ENCODE results near the gene SIRPG.

The SIRPG gene

DNA sequence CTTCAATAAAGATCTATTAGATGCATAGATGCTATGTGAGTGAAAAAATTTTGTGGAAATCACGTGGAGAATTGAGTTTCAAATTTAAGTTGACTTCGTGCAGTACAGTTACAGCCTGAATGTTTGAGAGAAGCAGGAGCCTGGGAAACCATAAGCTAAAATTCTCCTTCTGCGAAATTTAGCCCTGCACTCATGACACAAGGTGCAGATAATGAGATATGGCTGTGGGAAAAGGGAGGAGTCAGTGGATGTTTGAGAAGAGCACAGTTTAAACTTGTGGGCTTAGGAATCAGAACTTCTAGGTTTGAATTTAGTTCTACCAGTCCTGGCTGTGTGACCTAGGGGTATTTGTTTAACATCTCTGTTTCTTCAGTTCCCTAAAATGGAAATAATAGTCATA is 32.1 kb upstream of the SIRPG start:
- TF ChIP-seq SIN3A (IDR thresholded peaks at IDR 0.05; ENCODE audit: borderline replicate concordance, insufficient read depth, low read length) (no peak), FOXP2 (optimal IDR thresholded peaks at IDR 0.05; ENCODE audit: borderline replicate concordance, extremely low read depth, extremely low read length, insufficient read depth) (no peak), POLR2AphosphoS5 (IDR thresholded peaks at IDR 0.05; ENCODE audit: low read depth, low read length) (no peak), TAF1 (IDR thresholded peaks at IDR 0.05; ENCODE audit: borderline replicate concordance, insufficient read depth, low read length) (no peak)
- TF ChIP-seq, protein P1, sequence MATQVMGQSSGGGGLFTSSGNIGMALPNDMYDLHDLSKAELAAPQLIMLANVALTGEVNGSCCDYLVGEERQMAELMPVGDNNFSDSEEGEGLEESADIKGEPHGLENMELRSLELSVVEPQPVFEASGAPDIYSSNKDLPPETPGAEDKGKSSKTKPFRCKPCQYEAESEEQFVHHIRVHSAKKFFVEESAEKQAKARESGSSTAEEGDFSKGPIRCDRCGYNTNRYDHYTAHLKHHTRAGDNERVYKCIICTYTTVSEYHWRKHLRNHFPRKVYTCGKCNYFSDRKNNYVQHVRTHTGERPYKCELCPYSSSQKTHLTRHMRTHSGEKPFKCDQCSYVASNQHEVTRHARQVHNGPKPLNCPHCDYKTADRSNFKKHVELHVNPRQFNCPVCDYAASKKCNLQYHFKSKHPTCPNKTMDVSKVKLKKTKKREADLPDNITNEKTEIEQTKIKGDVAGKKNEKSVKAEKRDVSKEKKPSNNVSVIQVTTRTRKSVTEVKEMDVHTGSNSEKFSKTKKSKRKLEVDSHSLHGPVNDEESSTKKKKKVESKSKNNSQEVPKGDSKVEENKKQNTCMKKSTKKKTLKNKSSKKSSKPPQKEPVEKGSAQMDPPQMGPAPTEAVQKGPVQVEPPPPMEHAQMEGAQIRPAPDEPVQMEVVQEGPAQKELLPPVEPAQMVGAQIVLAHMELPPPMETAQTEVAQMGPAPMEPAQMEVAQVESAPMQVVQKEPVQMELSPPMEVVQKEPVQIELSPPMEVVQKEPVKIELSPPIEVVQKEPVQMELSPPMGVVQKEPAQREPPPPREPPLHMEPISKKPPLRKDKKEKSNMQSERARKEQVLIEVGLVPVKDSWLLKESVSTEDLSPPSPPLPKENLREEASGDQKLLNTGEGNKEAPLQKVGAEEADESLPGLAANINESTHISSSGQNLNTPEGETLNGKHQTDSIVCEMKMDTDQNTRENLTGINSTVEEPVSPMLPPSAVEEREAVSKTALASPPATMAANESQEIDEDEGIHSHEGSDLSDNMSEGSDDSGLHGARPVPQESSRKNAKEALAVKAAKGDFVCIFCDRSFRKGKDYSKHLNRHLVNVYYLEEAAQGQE (IDR thresholded peaks at IDR 0.05; ENCODE audit: insufficient read depth in 1 of 2, low read depth in 2 of 2, low read length in 2 of 2) = no peak

DNA sequence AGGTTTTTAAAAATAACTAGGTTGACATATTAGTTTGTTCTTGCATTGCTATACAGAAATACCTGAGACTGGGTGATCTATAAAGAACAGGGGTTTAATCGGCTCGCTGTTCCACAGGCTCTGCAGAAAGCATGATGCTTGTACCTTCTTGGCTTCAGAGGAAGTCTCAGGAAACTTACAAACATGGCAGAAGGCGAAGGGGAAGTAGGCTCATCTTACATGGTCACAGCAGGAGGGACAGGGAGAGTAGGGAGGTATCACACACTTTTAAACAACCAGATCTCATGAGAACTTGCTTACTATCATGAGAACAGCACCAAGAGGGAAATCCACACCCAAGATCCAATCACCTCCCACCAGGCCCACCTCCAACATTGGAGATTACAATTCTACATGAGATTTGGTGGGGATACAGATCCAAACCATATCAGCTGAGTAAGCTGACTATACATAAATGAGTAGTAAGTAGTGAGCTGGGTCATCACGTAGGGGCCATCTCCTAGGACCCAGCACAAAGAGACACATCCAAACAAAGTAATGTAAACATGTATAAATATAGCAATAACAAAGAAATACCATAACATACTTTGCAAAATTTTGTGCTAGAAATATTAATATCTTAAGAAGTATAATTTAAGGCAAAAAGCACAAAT is 31.4 kb upstream of the SIRPG start:
- TF ChIP-seq, protein P1 (IDR thresholded peaks at IDR 0.05; ENCODE audit: insufficient read depth in 1 of 2, low read depth in 2 of 2, low read length in 2 of 2) = no peak
- TF ChIP-seq POLR2AphosphoS5 (IDR thresholded peaks at IDR 0.05; ENCODE audit: low read depth, low read length) (no peak), FOXP2 (optimal IDR thresholded peaks at IDR 0.05; ENCODE audit: borderline replicate concordance, extremely low read depth, extremely low read length, insufficient read depth) (no peak), TAF1 (IDR thresholded peaks at IDR 0.05; ENCODE audit: borderline replicate concordance, insufficient read depth, low read length) (no peak), SIN3A (IDR thresholded peaks at IDR 0.05; ENCODE audit: borderline replicate concordance, insufficient read depth, low read length) (no peak)

DNA sequence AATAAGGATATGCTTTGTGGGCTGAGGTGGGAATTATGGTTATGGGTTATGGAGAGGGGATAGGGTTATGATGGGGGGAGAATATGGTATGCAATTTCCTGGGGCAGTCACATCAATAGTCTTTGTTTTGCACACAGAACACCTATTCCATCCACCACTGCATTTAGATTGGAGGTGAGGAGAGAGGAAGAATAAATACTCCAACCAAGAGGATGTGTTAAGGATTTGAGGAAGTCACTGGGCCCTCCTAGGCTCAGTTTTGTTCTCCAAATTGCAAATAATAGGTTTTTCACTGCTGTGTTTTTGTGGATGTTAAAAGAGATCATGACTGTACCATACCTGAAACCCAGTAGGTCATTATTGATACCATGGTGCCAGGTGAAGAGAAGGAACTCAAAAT is 29.5 kb upstream of the SIRPG start:
- TF ChIP-seq, protein P1 (IDR thresholded peaks at IDR 0.05; ENCODE audit: insufficient read depth in 1 of 2, low read depth in 2 of 2, low read length in 2 of 2) = no peak
- no peak for TF ChIP-seq SIN3A (IDR thresholded peaks at IDR 0.05; ENCODE audit: borderline replicate concordance, insufficient read depth, low read length)
- TF ChIP-seq FOXP2 (optimal IDR thresholded peaks at IDR 0.05; ENCODE audit: borderline replicate concordance, extremely low read depth, extremely low read length, insufficient read depth) = no peak
- TF ChIP-seq POLR2AphosphoS5 (IDR thresholded peaks at IDR 0.05; ENCODE audit: low read depth, low read length) = no peak
- no peak for TF ChIP-seq TAF1 (IDR thresholded peaks at IDR 0.05; ENCODE audit: borderline replicate concordance, insufficient read depth, low read length)

DNA sequence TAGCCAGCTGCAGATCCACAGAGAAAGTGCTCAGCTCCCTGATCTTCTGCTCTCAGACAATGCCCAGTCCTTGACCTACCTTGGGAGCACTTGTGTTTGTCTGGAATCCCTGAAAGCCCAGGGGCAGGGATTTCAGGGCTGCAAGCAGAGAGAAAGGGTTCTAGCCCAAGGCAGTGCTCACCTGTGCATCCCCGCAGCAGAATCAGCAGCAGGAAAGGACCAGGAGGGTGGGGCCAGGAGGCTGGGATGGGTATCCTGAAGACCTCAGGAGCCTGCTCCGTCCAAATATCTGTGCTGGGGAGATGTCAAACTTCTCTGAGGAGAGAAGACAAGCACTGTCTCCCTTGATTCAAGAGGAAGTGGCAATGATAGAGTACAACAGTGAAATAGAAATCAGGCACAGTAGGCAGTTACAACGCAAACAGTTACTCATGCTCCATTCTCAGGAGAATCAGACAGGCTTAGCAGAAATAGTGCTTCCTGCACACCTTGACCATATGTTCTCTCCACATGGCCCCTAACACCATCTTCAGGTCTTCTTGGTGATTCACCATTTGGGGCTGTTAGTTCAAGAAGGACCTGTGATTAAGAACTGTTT is 28.7 kb upstream of the SIRPG start:
- no peak for TF ChIP-seq TAF1 (IDR thresholded peaks at IDR 0.05; ENCODE audit: borderline replicate concordance, insufficient read depth, low read length)
- no peak for TF ChIP-seq POLR2AphosphoS5 (IDR thresholded peaks at IDR 0.05; ENCODE audit: low read depth, low read length)
- no peak for TF ChIP-seq FOXP2 (optimal IDR thresholded peaks at IDR 0.05; ENCODE audit: borderline replicate concordance, extremely low read depth, extremely low read length, insufficient read depth)
- TF ChIP-seq SIN3A (IDR thresholded peaks at IDR 0.05; ENCODE audit: borderline replicate concordance, insufficient read depth, low read length) = no peak
- TF ChIP-seq, protein P1 (IDR thresholded peaks at IDR 0.05; ENCODE audit: insufficient read depth in 1 of 2, low read depth in 2 of 2, low read length in 2 of 2) = no peak

All from PFSK-1 (cell line).